ENCODE results near the gene TJAP1. TPM values are rescaled to one million over a fixed set of nuclear protein-coding genes. Genes with fewer than 3 reads are reported as not detected.

Gene TJAP1
- total and polyA plus RNA-seq, 2 donors (not counting 3 experiments of a cell fraction or from before 2014, with no cell fraction given): 28.4 to 31.8 TPM

DNA sequence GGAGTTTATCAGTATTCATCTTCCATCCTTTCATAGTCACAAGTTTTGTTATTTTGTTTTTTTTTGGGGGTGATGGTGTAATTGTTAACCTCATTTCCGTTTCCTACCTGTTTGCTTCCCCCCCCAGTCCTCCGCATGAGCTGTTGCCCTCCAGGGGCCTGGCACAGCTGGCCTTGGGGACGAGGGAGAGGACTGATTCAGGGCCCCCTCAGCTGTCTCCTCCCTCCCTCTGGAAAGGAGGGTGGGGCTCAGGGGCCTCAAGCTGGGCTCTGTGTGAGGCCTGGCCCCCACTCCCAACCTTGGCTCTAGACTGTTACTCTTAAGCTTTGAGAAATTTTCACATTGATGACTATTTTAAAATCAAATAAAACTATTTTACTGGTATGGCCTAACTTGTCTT is 28.8 kb downstream of the TJAP1 start:
- Histone ChIP-seq H3K9me3 (replicated peaks; ENCODE audit: control insufficient read depth, insufficient read depth, low read length) (no peaks in the 10 kb centered on the region), H3K79me2 (ENCODE audit: control insufficient read depth, insufficient read depth, low read length) (no peaks in the 10 kb centered on the region), H3K4me3 (replicated peaks in 1 of 3; ENCODE audit: insufficient read depth in 1 of 3, low read depth in 1 of 3, low read length in 3 of 3) (no peak overlapping the region), H3K4me2 (ENCODE audit: insufficient read depth, low read length) (no peak overlapping the region), H3K4me1 (ENCODE audit: control insufficient read depth, extremely low read depth, insufficient read depth, low read length) (peaks cover 7% of the 10 kb centered on the region), H3K27ac (ENCODE audit: insufficient read depth, low read depth, low read length) (no peak overlapping the region), H3K9ac (replicated peaks; ENCODE audit: extremely low read depth, insufficient read depth, low read length) (no peak overlapping the region), H3K9me1 (replicated peaks; ENCODE audit: control insufficient read depth, extremely low read depth, insufficient read depth, low read length) (no peaks in the 10 kb centered on the region), H3K36me3 (ENCODE audit: control insufficient read depth in 2 of 2, extremely low read depth in 1 of 2, insufficient read depth in 2 of 2, low read length in 2 of 2) (peaks cover 0 to 30% of the 10 kb centered on the region in 2 experiments), H2AFZ (ENCODE audit: low read depth, low read length) (no peak overlapping the region), H3K27me3 (ENCODE audit: control insufficient read depth in 2 of 2, insufficient read depth in 2 of 2, low read length in 2 of 2) (no peaks in the 10 kb centered on the region), H4K20me1 (replicated peaks; ENCODE audit: control insufficient read depth, extremely low read depth, insufficient read depth, low read length) (no peaks in the 10 kb centered on the region)
- FAIRE-seq (no peak), DNase-seq (ENCODE audit: low read depth, low spot score) (no peak)
- dilution Hi-C loops (cut with MboI; ENCODE audit: extremely low pct_ligation_motif_present, low sequenced_read_pairs): no loop called here
- ChIA-PET POLR2A (no interaction called here), CTCF (interaction anchor here (0.7 to 19.0 kb wide), 22 partner anchors 11 to 357 kb away, joined by 3 to 289 read pairs (median 8); partner anchors contain the start of genes CRIP3, DLK2, DNPH1 and POLR1C)
- no TSS peak for BruUV-seq (replicated peaks)
- TF ChIP-seq MYC (IDR thresholded peaks at IDR 0.05; ENCODE audit: low read depth, low read length) (no peak), JUN (IDR thresholded peaks at IDR 0.05; ENCODE audit: borderline replicate concordance, insufficient read depth, insufficient read length, low read depth) (no peak), EZH2 (IDR thresholded peaks at IDR 0.05; ENCODE audit: borderline replicate concordance, low read depth, low read length, severe bottlenecking) (no peak), POLR2A (IDR thresholded peaks at IDR 0.05; ENCODE audit: low read depth, low read length) (no peak), FOS (IDR thresholded peaks at IDR 0.05; ENCODE audit: borderline replicate concordance, insufficient read depth, low read length) (no peak), POLR2AphosphoS5 (IDR thresholded peaks at IDR 0.05; ENCODE audit: insufficient read depth, low read depth, low read length) (no peak), GATA2 (IDR thresholded peaks at IDR 0.05; ENCODE audit: insufficient read depth, insufficient read length, low read depth, low read length) (no peak)
- TF ChIP-seq, protein P1, sequence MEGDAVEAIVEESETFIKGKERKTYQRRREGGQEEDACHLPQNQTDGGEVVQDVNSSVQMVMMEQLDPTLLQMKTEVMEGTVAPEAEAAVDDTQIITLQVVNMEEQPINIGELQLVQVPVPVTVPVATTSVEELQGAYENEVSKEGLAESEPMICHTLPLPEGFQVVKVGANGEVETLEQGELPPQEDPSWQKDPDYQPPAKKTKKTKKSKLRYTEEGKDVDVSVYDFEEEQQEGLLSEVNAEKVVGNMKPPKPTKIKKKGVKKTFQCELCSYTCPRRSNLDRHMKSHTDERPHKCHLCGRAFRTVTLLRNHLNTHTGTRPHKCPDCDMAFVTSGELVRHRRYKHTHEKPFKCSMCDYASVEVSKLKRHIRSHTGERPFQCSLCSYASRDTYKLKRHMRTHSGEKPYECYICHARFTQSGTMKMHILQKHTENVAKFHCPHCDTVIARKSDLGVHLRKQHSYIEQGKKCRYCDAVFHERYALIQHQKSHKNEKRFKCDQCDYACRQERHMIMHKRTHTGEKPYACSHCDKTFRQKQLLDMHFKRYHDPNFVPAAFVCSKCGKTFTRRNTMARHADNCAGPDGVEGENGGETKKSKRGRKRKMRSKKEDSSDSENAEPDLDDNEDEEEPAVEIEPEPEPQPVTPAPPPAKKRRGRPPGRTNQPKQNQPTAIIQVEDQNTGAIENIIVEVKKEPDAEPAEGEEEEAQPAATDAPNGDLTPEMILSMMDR (IDR thresholded peaks at IDR 0.05; ENCODE audit: extremely low read depth in 1 of 2, insufficient read depth in 1 of 2, low read depth in 1 of 2, low read length in 2 of 2): no peak
- TF ChIP-seq, protein P2, sequence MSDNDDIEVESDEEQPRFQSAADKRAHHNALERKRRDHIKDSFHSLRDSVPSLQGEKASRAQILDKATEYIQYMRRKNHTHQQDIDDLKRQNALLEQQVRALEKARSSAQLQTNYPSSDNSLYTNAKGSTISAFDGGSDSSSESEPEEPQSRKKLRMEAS (IDR thresholded peaks at IDR 0.05; ENCODE audit: insufficient read depth, insufficient read length): no peak
- intact Hi-C loops (cut with micrococcal nuclease): loop anchor here (1.0 to 10.0 kb wide), 4 partner anchors 52 to 601 kb away; no protein-coding TSS in a partner anchor
